ENCODE measurements around the gene KSR2.

Gene KSR2

GRCh38 chr12:117517219-117517739 is 451.5 kb downstream of the KSR2 start:
- no peak for DNase-seq

- no peak for DNase-seq
Observed at GRCh38 chr12:117516034-117516433, 452.8 kb downstream of the KSR2 start.

- no peak for DNase-seq
Observed at GRCh38 chr12:117514016-117514415, 454.8 kb downstream of the KSR2 start.

GRCh38 chr12:117513353-117513752 is 455.4 kb downstream of the KSR2 start:
- DNase-seq, result no peak

- DNase-seq, result no peak
Observed at GRCh38 chr12:117508468-117508867, 460.3 kb downstream of the KSR2 start.

GRCh38 chr12:117507548-117507947 is 461.2 kb downstream of the KSR2 start:
- no peak for DNase-seq

GRCh38 chr12:117506333-117506732 is 462.5 kb downstream of the KSR2 start:
- no peak for DNase-seq

GRCh38 chr12:117502633-117503032 is 466.2 kb downstream of the KSR2 start:
- DNase-seq, result no peak

GRCh38 chr12:117502233-117502632 is 466.6 kb downstream of the KSR2 start:
- no peak for DNase-seq

GRCh38 chr12:117501076-117501869 is 467.5 kb downstream of the KSR2 start:
- DNase-seq, result no peak

GRCh38 chr12:117499759-117500485 is 468.9 kb downstream of the KSR2 start:
- DNase-seq, result no peak

- no peak for DNase-seq
Observed at GRCh38 chr12:117498880-117499279, 469.9 kb downstream of the KSR2 start.

GRCh38 chr12:117498256-117498655 is 470.5 kb downstream of the KSR2 start:
- DNase-seq, result no peak

GRCh38 chr12:117497407-117497806 is 471.4 kb downstream of the KSR2 start:
- DNase-seq, result no peak

- DNase-seq, result no peak
Observed at GRCh38 chr12:117494833-117495655, 473.7 kb downstream of the KSR2 start.

GRCh38 chr12:117491711-117492110 is 477.1 kb downstream of the KSR2 start:
- no peak for DNase-seq

- no peak for DNase-seq
Observed at GRCh38 chr12:117490130-117490529, 478.7 kb downstream of the KSR2 start.

GRCh38 chr12:117489671-117490070 is 479.1 kb downstream of the KSR2 start:
- DNase-seq, result no peak

GRCh38 chr12:117486840-117487659 is 481.7 kb downstream of the KSR2 start:
- DNase-seq, result peak; percentile 4 to 26

- no peak for DNase-seq
Observed at GRCh38 chr12:117485984-117486839, 482.6 kb downstream of the KSR2 start.

- no peak for DNase-seq
Observed at GRCh38 chr12:117484901-117485300, 483.9 kb downstream of the KSR2 start.

Measured in inflammatory macrophage treated with lipopolysaccharide for 1 hour (primary cell).